Osteocyte (in vitro differentiated cells): ENCODE measurements around the gene CNOT6. TPM values are rescaled to one million over a fixed set of nuclear protein-coding genes. Genes with fewer than 3 reads are reported as not detected.

Source experiments
- DNase-seq: peaks from one replicate; pipeline ENCODE4 v3.0.0; 2021; ENCODE audit warnings: mixed read lengths; ENCODE audit not compliant: unreplicated experiment; ENCODE audit errors: extremely low spot score
- H3K27ac Mint-ChIP-seq: one replicate; pipeline ENCODE4 v1.8.0; 2021; ENCODE audit warnings: mild to moderate bottlenecking, mixed read lengths; ENCODE audit not compliant: unreplicated experiment
- H3K27me3 Mint-ChIP-seq: one replicate; pipeline ENCODE4 v1.8.0; 2021; ENCODE audit warnings: mixed read lengths; ENCODE audit not compliant: unreplicated experiment
- H3K36me3 Mint-ChIP-seq: one replicate; pipeline ENCODE4 v1.8.0; 2021; ENCODE audit warnings: mixed read lengths; ENCODE audit not compliant: unreplicated experiment
- H3K4me1 Mint-ChIP-seq: one replicate; pipeline ENCODE4 v1.8.0; 2021; ENCODE audit warnings: mixed read lengths; ENCODE audit not compliant: unreplicated experiment
- H3K4me3 Mint-ChIP-seq: one replicate; pipeline ENCODE4 v1.8.0; 2021; ENCODE audit warnings: mild to moderate bottlenecking, moderate library complexity, mixed read lengths; ENCODE audit not compliant: unreplicated experiment
- H3K9me3 Mint-ChIP-seq: one replicate; pipeline ENCODE4 v1.8.0; 2021; ENCODE audit warnings: mixed read lengths; ENCODE audit not compliant: unreplicated experiment
- CTCF ChIP-seq: fragments of 200-600 bp; sonication (generic); IDR thresholded peaks from 2 replicates; pipeline ENCODE4 v1.5.0; 2021; ENCODE audit warnings: antibody characterized with exemption, mild to moderate bottlenecking, moderate library complexity
- total RNA-seq: library from RNA; stranded (reverse); gene quantifications from 2 replicates; pipeline ENCODE4 v1.2.1, GENCODE V29; 2021

The CNOT6 gene
- total RNA-seq, 1 donor from 2014 or later = 33.5 TPM

GRCh38 chr5:180466316-180466715, 27.9 kb upstream of the CNOT6 start:
- Mint-ChIP-seq H3K27ac (no peak overlapping the region), H3K27me3 (peaks cover 9% of the 10 kb centered on the region), H3K4me3 (no peak overlapping the region), H3K4me1 (peaks cover 9% of the 10 kb centered on the region), H3K36me3 (no peaks in the 10 kb centered on the region), H3K9me3 (no peaks in the 10 kb centered on the region)
- no peak for TF ChIP-seq CTCF
- no peak for DNase-seq

- H3K36me3 Mint-ChIP-seq = no peaks in the 10 kb centered on the region
Observed at GRCh38 chr5:180467028-180467975, 26.9 kb upstream of the CNOT6 start.

GRCh38 chr5:180467989-180468731, 26.0 kb upstream of the CNOT6 start:
- H3K27me3 Mint-ChIP-seq = peaks cover 16% of the 10 kb centered on the region
- DNase-seq = no peak
- no peaks in the 10 kb centered on the region for H3K36me3 Mint-ChIP-seq
- H3K27ac Mint-ChIP-seq = no peak overlapping the region
- no peaks in the 10 kb centered on the region for H3K9me3 Mint-ChIP-seq
- H3K4me1 Mint-ChIP-seq = peaks cover 9% of the 10 kb centered on the region
- H3K4me3 Mint-ChIP-seq = no peak overlapping the region
- no peak for TF ChIP-seq CTCF

More at GRCh38 chr5:180467028-180467975, 26.9 kb upstream of the CNOT6 start:
- no peak for TF ChIP-seq CTCF
- DNase-seq = no peak
- no peak overlapping the region for H3K27ac Mint-ChIP-seq
- H3K9me3 Mint-ChIP-seq = no peaks in the 10 kb centered on the region
- no peak overlapping the region for H3K4me3 Mint-ChIP-seq
- H3K4me1 Mint-ChIP-seq = peaks cover 9% of the 10 kb centered on the region
- peaks cover 16% of the 10 kb centered on the region for H3K27me3 Mint-ChIP-seq

GRCh38 chr5:180468732-180469585, 25.2 kb upstream of the CNOT6 start:
- DNase-seq = no peak
- no peak for TF ChIP-seq CTCF
- Mint-ChIP-seq H3K27ac (no peak overlapping the region), H3K4me1 (peaks cover 9% of the 10 kb centered on the region), H3K27me3 (peaks cover 16% of the 10 kb centered on the region), H3K4me3 (no peak overlapping the region), H3K36me3 (no peaks in the 10 kb centered on the region), H3K9me3 (no peaks in the 10 kb centered on the region)
